NCI-H1694 (cell line): ENCODE results near the gene COQ5.
"Not testable (repeated sequence)": the region's sequence is repeated elsewhere in the genome, so short reads cannot be mapped to it uniquely, and the experiment has no call there.

ENCODE experiments used
- DNase-seq: peaks from one replicate; lab custom pipeline; 2025; lab: John Stamatoyannopoulos, UW

COQ5 gene

GRCh38 chr12:120529641-120530417 lies 871 bp upstream of the COQ5 start:
- no peak for DNase-seq

GRCh38 chr12:120522568-120522967 lies 6.4 kb downstream of the COQ5 start:
- no peak for DNase-seq

GRCh38 chr12:120519324-120519723 lies 9.6 kb downstream of the COQ5 start:
- not testable (repeated sequence) for DNase-seq

- DNase-seq, result no peak
Observed at GRCh38 chr12:120515496-120515895, 13.5 kb downstream of the COQ5 start.

GRCh38 chr12:120514002-120514401 lies 15.0 kb downstream of the COQ5 start:
- DNase-seq, result no peak

GRCh38 chr12:120508537-120508936 lies 20.4 kb downstream of the COQ5 start:
- DNase-seq, result no peak

GRCh38 chr12:120504587-120504986 lies 24.4 kb downstream of the COQ5 start:
- DNase-seq, result no peak

- no peak for DNase-seq
Observed at GRCh38 chr12:120500581-120500980, 28.4 kb downstream of the COQ5 start.

- DNase-seq, result no peak
Observed at GRCh38 chr12:120498870-120499515, 30.0 kb downstream of the COQ5 start.

- no peak for DNase-seq
Observed at GRCh38 chr12:120497524-120498150, 31.3 kb downstream of the COQ5 start.

- peak; percentile 10 for DNase-seq
Observed at GRCh38 chr12:120496413-120497340, 32.3 kb downstream of the COQ5 start.

GRCh38 chr12:120495731-120496412 lies 33.1 kb downstream of the COQ5 start, which contains the start of gene DYNLL1:
TSS of gene DYNLL1 (plus strand) at chr12:120496113. CDS start at chr12:120496422, 309 bp downstream.
- DNase-seq, result peak; percentile 92

GRCh38 chr12:120495186-120495730 lies 33.7 kb downstream of the COQ5 start:
- DNase-seq, result no peak

GRCh38 chr12:120490833-120491512 lies 38.0 kb downstream of the COQ5 start:
- no peak for DNase-seq

GRCh38 chr12:120490325-120490724 lies 38.6 kb downstream of the COQ5 start:
- no peak for DNase-seq

GRCh38 chr12:120489018-120489417 lies 39.9 kb downstream of the COQ5 start:
- DNase-seq, result no peak

- no peak for DNase-seq
Observed at GRCh38 chr12:120488057-120488640, 40.8 kb downstream of the COQ5 start.

GRCh38 chr12:120487552-120487951 lies 41.4 kb downstream of the COQ5 start:
- DNase-seq, result not testable (repeated sequence)

- no peak for DNase-seq
Observed at GRCh38 chr12:120485961-120486881, 42.7 kb downstream of the COQ5 start.
